Stomach (tissue), 9 donors: ENCODE measurements around the gene SPIRE2. TPM values are rescaled to one million over a fixed set of nuclear protein-coding genes. Genes with fewer than 3 reads are reported as not detected.

Experiments used
- DNase-seq, 2 donors: peaks; one replicate each; pipeline versions ENCODE4 v3.0.0 to v3.0.0-alpha.2; 2013 to 2019
- H3K27ac ChIP-seq, 5 donors: fragments of 200-600 bp in 4 of 5; sonication (generic) in 4 of 5; one replicate each; pipeline ENCODE4 v1.5.1; 2013 to 2019; ENCODE audit warnings: mild to moderate bottlenecking in 1 of 5, moderate library complexity in 1 of 5
- H3K27me3 ChIP-seq, 3 donors: fragments of 200-600 bp; sonication (generic); one replicate each; pipeline ENCODE4 v1.5.1; 2017 to 2019; ENCODE audit warnings: mixed run types in 1 of 3
- H3K36me3 ChIP-seq, 4 donors: fragments of 200-600 bp; sonication (generic); 1 replicate in 3 of 4; 2 replicates in 1 of 4; pipeline ENCODE4 v1.5.1; 2016 to 2019
- H3K4me1 ChIP-seq, 4 donors: fragments of 200-600 bp; sonication (generic); one replicate each; pipeline ENCODE4 v1.5.1; 2016 to 2019
- H3K4me3 ChIP-seq, 4 donors: fragments of 200-600 bp; sonication (generic) in 3 of 4; one replicate each; pipeline ENCODE4 v1.5.1; 2016 to 2019; ENCODE audit warnings: mild to moderate bottlenecking in 1 of 4
- H3K9me3 ChIP-seq, 4 donors: fragments of 200-600 bp; sonication (generic); one replicate each; pipeline ENCODE4 v1.5.1; 2016 to 2019
- EP300 ChIP-seq: sonication (generic); formaldehyde crosslinking; IDR thresholded peaks from one replicate; pipeline ENCODE4 v1.6.1; 2017; ENCODE audit warnings: antibody characterized with exemption
- POLR2A ChIP-seq, 4 donors: fragments of 450-650 bp; IDR thresholded peaks; one replicate each; pipeline ENCODE4 v1.6.1; 2016; ENCODE audit warnings: antibody characterized with exemption in 4 of 4, control low read depth in 2 of 4, mild to moderate bottlenecking in 1 of 4, moderate library complexity in 1 of 4
- POLR2AphosphoS5 ChIP-seq, 3 donors: sonication (generic); formaldehyde crosslinking; IDR thresholded peaks; one replicate each; pipeline ENCODE4 v1.6.1; 2016; ENCODE audit warnings: antibody characterized with exemption in 3 of 3
- WGBS, 5 donors: extraction: QIAGEN DNeasy Blood & Tissue Kit in 3 of 5; methylation state at CpG; one replicate each; pipeline versions ENCODE4 v1.1.5 to v1.1.7; 2013 to 2018; 5-methylcytosine and 5-hydroxymethylcytosine counted together
- intact Hi-C: fragments of 100-400 bp; cut with DNase I; formaldehyde crosslinking; loops from one replicate; pipeline ENCODE4 v1.15.1; 2023; ENCODE audit warnings: low total_unique reads
- polyA plus RNA-seq, 3 donors: library from polyadenylated mRNA; stranded (reverse); fragments of 200-250 nt; gene quantifications; one replicate each; pipeline ENCODE4 v1.2.3, GENCODE V29; 2013
- total RNA-seq, 5 donors: library from RNA; depleted of rRNA; stranded (reverse); fragments of >200 nt; gene quantifications; one replicate each; pipeline versions ENCODE4 v1.1.0 to v1.2.3, GENCODE V29; 2014 to 2016
- TF ChIP-seq, protein P1 (sequence below), 7 experiments: fragments of 450-650 bp in 4 of 7; fragments of 200-600 bp in 3 of 7; sonication (generic) in 3 of 7; IDR thresholded peaks; one replicate each; pipeline ENCODE4 v1.5.1; 2016 to 2019; ENCODE audit warnings: antibody characterized with exemption in 7 of 7, control low read depth in 2 of 7, mild to moderate bottlenecking in 1 of 7
- donor health status: healthy with polysubstance abuse.
- donor health status: Bipolar disorder and iron deficiency.
- donor health status: healthy.

Gene SPIRE2
- total and polyA plus RNA-seq, 8 donors: 3.9 to 230 (median 25.0) TPM

DNA sequence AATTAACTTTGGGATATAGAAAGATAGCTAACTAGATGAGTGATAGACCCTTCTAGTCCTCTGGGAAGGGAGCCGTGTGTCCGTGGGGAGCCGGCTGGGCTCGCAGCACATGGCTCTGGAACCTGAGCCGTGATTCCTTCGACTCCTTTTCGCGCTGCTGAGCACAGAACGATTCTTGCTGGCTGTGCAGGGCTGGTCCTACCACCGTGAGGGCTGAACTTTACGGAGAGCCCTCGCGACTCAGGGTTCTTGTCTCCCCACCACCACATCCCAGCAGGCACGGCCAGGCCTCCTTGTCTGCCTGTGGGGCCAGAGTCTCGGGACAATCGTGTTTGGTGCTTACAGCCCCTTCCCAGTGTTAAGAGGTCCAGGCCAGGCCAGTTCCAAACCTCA, 31.3 kb downstream of the SPIRE2 start:
- intact Hi-C loops: loop anchor here (5.0 to 10.0 kb wide), 2 partner anchors 42 to 155 kb away; partner anchors contain the start of genes FANCA and SPATA2L
- no peak for DNase-seq
- Histone ChIP-seq H3K27ac (no peak overlapping the region), H3K4me1 (peaks cover 0 to 28% (median 11%) of the 10 kb centered on the region in 4 donors), H3K9me3 (no peaks in the 10 kb centered on the region), H3K36me3 (peaks cover 0 to 39% (median 17%) of the 10 kb centered on the region in 4 donors), H3K4me3 (no peak overlapping the region), H3K27me3 (no peaks in the 10 kb centered on the region)
- 85 to 94% (median 87%) methylated on average over 16 of the region's 16 CpGs for whole genome bisulfite sequencing, 5 donors
- TF ChIP-seq POLR2A (IDR thresholded peaks at IDR 0.05) (no peak), EP300 (no peak), POLR2AphosphoS5 (IDR thresholded peaks at IDR 0.05) (no peak)
- TF ChIP-seq, protein P1, sequence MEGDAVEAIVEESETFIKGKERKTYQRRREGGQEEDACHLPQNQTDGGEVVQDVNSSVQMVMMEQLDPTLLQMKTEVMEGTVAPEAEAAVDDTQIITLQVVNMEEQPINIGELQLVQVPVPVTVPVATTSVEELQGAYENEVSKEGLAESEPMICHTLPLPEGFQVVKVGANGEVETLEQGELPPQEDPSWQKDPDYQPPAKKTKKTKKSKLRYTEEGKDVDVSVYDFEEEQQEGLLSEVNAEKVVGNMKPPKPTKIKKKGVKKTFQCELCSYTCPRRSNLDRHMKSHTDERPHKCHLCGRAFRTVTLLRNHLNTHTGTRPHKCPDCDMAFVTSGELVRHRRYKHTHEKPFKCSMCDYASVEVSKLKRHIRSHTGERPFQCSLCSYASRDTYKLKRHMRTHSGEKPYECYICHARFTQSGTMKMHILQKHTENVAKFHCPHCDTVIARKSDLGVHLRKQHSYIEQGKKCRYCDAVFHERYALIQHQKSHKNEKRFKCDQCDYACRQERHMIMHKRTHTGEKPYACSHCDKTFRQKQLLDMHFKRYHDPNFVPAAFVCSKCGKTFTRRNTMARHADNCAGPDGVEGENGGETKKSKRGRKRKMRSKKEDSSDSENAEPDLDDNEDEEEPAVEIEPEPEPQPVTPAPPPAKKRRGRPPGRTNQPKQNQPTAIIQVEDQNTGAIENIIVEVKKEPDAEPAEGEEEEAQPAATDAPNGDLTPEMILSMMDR (IDR thresholded peaks at IDR 0.05): no peak

DNA sequence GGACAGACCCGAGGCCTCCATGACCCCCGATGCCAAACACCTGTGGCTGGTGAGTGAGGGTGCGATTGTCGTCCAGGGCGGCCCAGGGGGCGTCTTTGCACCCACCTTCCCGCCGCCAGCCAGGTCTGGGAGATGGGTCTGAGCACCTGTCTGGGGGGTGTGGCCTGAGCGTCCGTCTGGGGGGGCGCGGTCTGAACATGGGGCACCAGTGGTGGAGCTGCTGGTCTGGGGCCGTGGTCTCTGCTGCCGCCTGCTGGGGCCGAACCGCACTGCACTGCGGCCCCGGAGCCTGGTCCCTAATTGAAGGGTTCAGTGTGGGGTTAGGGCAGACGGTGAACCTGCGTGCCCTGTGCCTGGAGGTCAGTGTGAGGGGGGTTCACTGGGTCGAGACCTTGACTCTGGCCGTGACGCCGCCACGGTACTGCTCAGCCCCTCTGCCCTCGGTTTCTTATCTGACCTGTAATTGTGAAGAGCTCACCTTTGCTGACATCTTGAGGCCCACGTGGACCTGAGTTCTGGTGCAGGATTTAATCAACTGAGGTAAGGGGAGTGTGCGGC, 32.6 kb downstream of the SPIRE2 start:
- no peaks in the 10 kb centered on the region for H3K9me3 ChIP-seq
- WGBS, 5 donors: 21 to 44% (median 26%) methylated on average over 15 to 28 of the region's 28 CpGs
- no peak for TF ChIP-seq EP300
- TF ChIP-seq POLR2AphosphoS5 (IDR thresholded peaks at IDR 0.05): no peak
- TF ChIP-seq, protein P1 (IDR thresholded peaks at IDR 0.05): peak in 5 of 7 experiments; percentile 89 to 99 (median 95)
- DNase-seq: peak; percentile 70 to 85
- no peaks in the 10 kb centered on the region for H3K27me3 ChIP-seq
- peaks cover 0 to 33% (median 13%) of the 10 kb centered on the region in 4 donors for H3K36me3 ChIP-seq
- peaks cover 0 to 30% (median 11%) of the 10 kb centered on the region in 4 donors for H3K4me1 ChIP-seq
- H3K4me3 ChIP-seq: no peak overlapping the region
- no peak overlapping the region for H3K27ac ChIP-seq
- intact Hi-C loops: loop anchor here (5.0 to 10.0 kb wide), 2 partner anchors 44 to 156 kb away; partner anchors contain the start of genes FANCA and SPATA2L

DNA sequence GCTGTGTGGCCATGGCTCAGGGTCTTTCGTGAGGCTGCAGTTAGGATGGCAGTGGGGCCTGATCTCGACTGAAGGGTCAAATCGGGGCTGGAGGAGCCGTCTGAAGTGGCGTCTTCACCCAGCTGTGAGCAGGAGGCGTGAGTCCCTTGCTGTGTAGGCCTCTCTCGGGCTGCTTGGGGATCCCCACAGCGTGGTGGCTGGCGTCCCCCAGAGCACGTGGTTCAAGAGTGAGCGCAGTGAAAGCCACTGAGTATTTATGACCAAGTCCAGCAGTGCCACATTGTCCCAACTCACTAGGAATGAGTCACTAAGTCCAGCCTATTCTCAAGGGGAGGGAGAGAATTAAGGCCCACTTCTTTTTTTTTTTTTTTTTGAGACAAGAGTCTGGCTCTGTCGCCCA, 33.4 kb downstream of the SPIRE2 start:
- Histone ChIP-seq H3K36me3 (peaks cover 0 to 33% (median 10%) of the 10 kb centered on the region in 4 donors), H3K4me3 (no peak overlapping the region), H3K27ac (no peak overlapping the region), H3K27me3 (no peaks in the 10 kb centered on the region), H3K4me1 (peaks cover 0 to 30% (median 11%) of the 10 kb centered on the region in 4 donors), H3K9me3 (no peaks in the 10 kb centered on the region)
- 86 to 97% (median 94%) methylated on average over 10 to 12 of the region's 12 CpGs for WGBS, 5 donors
- DNase-seq: no peak
- TF ChIP-seq EP300: no peak
- no peak for TF ChIP-seq POLR2A (IDR thresholded peaks at IDR 0.05)
- TF ChIP-seq POLR2AphosphoS5 (IDR thresholded peaks at IDR 0.05): no peak
- TF ChIP-seq, protein P1 (IDR thresholded peaks at IDR 0.05): no peak
- intact Hi-C loops: loop anchor here (5.0 to 10.0 kb wide), 2 partner anchors 44 to 157 kb away; partner anchors contain the start of genes FANCA and SPATA2L

DNA sequence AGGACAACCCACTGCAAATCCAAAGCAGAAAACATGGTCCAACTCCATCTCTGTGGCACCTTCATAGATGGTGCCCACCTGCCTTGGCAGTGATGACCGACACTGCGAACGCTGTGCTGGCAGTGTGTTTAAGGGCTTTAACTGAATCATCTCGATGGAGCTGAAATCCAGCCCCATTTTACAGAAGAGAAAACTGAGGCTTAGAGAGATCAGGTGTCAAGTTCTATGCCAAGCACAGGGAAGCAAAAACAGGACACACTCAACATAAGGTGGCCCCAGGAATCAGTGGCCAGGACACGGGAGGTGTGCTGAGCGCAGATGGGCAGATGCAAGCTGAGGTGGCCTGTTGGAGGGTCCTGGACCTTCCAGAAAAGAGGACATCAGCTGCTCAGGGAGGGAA, 34.5 kb downstream of the SPIRE2 start:
- intact Hi-C loops: loop anchor here (5.0 to 10.0 kb wide), 2 partner anchors 45 to 158 kb away; partner anchors contain the start of genes FANCA and SPATA2L
- Histone ChIP-seq H3K36me3 (peaks cover 0 to 36% (median 10%) of the 10 kb centered on the region in 4 donors), H3K27ac (no peak overlapping the region), H3K4me1 (peaks cover 0 to 30% (median 11%) of the 10 kb centered on the region in 4 donors), H3K9me3 (peaks cover 0 to 6% (median 3%) of the 10 kb centered on the region in 4 donors), H3K27me3 (no peaks in the 10 kb centered on the region), H3K4me3 (no peak overlapping the region)
- TF ChIP-seq POLR2AphosphoS5 (IDR thresholded peaks at IDR 0.05) (no peak), EP300 (no peak), POLR2A (IDR thresholded peaks at IDR 0.05) (no peak)
- TF ChIP-seq, protein P1 (IDR thresholded peaks at IDR 0.05): no peak
- WGBS, 5 donors: 92 to 98% (median 97%) methylated on average over 6 of the region's 6 CpGs
- no peak for DNase-seq
